Measurements from ENCODE around the gene EME2. TPM values are rescaled to one million over a fixed set of nuclear protein-coding genes. Genes with fewer than 3 reads are reported as not detected.

The EME2 gene
- total RNA-seq, 2 experiments from 2014 or later = 28.6 to 30.8 TPM

DNA sequence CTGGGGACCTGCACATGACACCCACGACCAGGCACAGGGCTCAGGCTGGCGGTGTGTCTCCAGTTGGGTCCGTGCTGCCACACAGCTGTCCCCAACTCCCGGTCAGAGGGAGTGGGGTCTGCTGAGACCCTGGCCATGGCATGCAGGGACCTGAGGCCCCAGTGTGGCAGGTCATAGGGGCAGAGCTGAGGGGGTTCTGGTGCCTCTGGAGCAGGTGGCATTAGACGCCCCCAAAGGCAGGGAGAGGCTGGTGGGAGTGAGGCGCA, 14.4 kb downstream of the EME2 start:
- ATAC-seq (ENCODE audit: poor library complexity) (no peak), DNase-seq (peak in 1 of 14 experiments; percentile 3)
- Mint-ChIP-seq H3K36me3 (ENCODE audit: low read depth) (peaks cover 20% of the 10 kb centered on the region), H3K9me3 (no peaks in the 10 kb centered on the region), H3K4me3 (no peak overlapping the region), H3K27me3 (no peaks in the 10 kb centered on the region), H3K27ac (no peak overlapping the region), H3K4me1 (ENCODE audit: low read depth) (peaks cover 17% of the 10 kb centered on the region)
- no peaks in the 10 kb centered on the region for H3K27me3 ChIP-seq (ENCODE audit: control insufficient read depth in 1 of 2, insufficient read depth in 2 of 2, low read length in 2 of 2)
- H3K27ac ChIP-seq (ENCODE audit: low read depth in 1 of 2, low read length in 2 of 2) = no peak overlapping the region
- H3K9me3 ChIP-seq (ENCODE audit: control insufficient read depth in 1 of 2, insufficient read depth in 1 of 2, low read length in 2 of 2) = peaks cover 0 to 6% of the 10 kb centered on the region in 2 experiments
- peaks cover 35% of the 10 kb centered on the region for H3K4me1 ChIP-seq (ENCODE audit: insufficient read depth, low read length)
- intact Hi-C loops (cut with DNase I, micrococcal nuclease) = loop anchor here in 1 of 2 experiments (10.0 kb wide), 2 partner anchors 482 to 1382 kb away; partner anchors contain the start of genes DECR2 and UBE2I
- no peak overlapping the region for H3K4me3 ChIP-seq (ENCODE audit: low read length)
- peaks cover 38% of the 10 kb centered on the region for H3K36me3 ChIP-seq (ENCODE audit: insufficient read depth, low read length)
- TF ChIP-seq CTCF (IDR thresholded peaks at IDR 0.05) = no peak
- POLR2A ChIA-PET = no interaction called here
- CTCF ChIA-PET = no interaction called here

GRCh38 chr16:1787322-1788094, 14.9 kb downstream of the EME2 start:
- Mint-ChIP-seq H3K27me3 (no peaks in the 10 kb centered on the region), H3K9me3 (no peaks in the 10 kb centered on the region), H3K4me1 (ENCODE audit: low read depth) (peaks cover 14% of the 10 kb centered on the region), H3K4me3 (no peak overlapping the region), H3K27ac (no peak overlapping the region), H3K36me3 (ENCODE audit: low read depth) (peaks cover 17% of the 10 kb centered on the region)
- no peak overlapping the region for H3K4me3 ChIP-seq (ENCODE audit: low read length)
- no peaks in the 10 kb centered on the region for H3K27me3 ChIP-seq (ENCODE audit: control insufficient read depth in 1 of 2, insufficient read depth in 2 of 2, low read length in 2 of 2)
- CTCF ChIA-PET = no interaction called here
- no peak overlapping the region for H3K27ac ChIP-seq (ENCODE audit: low read depth in 1 of 2, low read length in 2 of 2)
- H3K9me3 ChIP-seq (ENCODE audit: control insufficient read depth in 1 of 2, insufficient read depth in 1 of 2, low read length in 2 of 2) = peaks cover 0 to 6% of the 10 kb centered on the region in 2 experiments
- POLR2A ChIA-PET = no interaction called here
- peaks cover 35% of the 10 kb centered on the region for H3K4me1 ChIP-seq (ENCODE audit: insufficient read depth, low read length)
- peaks cover 38% of the 10 kb centered on the region for H3K36me3 ChIP-seq (ENCODE audit: insufficient read depth, low read length)
- DNase-seq = no peak
- TF ChIP-seq CTCF (IDR thresholded peaks at IDR 0.05) = no peak
- intact Hi-C loops (cut with DNase I, micrococcal nuclease) = loop anchor here in 1 of 2 experiments (10.0 kb wide), 2 partner anchors 483 to 1383 kb away; partner anchors contain the start of genes DECR2 and UBE2I
- no peak for ATAC-seq (ENCODE audit: poor library complexity)

GRCh38 chr16:1788095-1788707, 15.6 kb downstream of the EME2 start:
- CTCF ChIA-PET = no interaction called here

More at GRCh38 chr16:1788095-1788707, 15.6 kb downstream of the EME2 start:
- Mint-ChIP-seq H3K4me3 (no peak overlapping the region), H3K27me3 (no peaks in the 10 kb centered on the region), H3K4me1 (ENCODE audit: low read depth) (peaks cover 9% of the 10 kb centered on the region), H3K27ac (no peak overlapping the region), H3K9me3 (no peaks in the 10 kb centered on the region), H3K36me3 (ENCODE audit: low read depth) (peaks cover 11% of the 10 kb centered on the region)
- H3K27me3 ChIP-seq (ENCODE audit: control insufficient read depth in 1 of 2, insufficient read depth in 2 of 2, low read length in 2 of 2) = no peaks in the 10 kb centered on the region
- H3K9me3 ChIP-seq (ENCODE audit: control insufficient read depth in 1 of 2, insufficient read depth in 1 of 2, low read length in 2 of 2) = peaks cover 0 to 6% of the 10 kb centered on the region in 2 experiments
- POLR2A ChIA-PET = no interaction called here
- H3K36me3 ChIP-seq (ENCODE audit: insufficient read depth, low read length) = peaks cover 38% of the 10 kb centered on the region
- peaks cover 33% of the 10 kb centered on the region for H3K4me1 ChIP-seq (ENCODE audit: insufficient read depth, low read length)
- H3K27ac ChIP-seq (ENCODE audit: low read depth in 1 of 2, low read length in 2 of 2) = no peak overlapping the region
- ATAC-seq (ENCODE audit: poor library complexity) = no peak
- H3K4me3 ChIP-seq (ENCODE audit: low read length) = no peak overlapping the region
- peak in 1 of 14 experiments; percentile 35 for DNase-seq
- TF ChIP-seq CTCF (IDR thresholded peaks at IDR 0.05) = no peak
- intact Hi-C loops (cut with DNase I, micrococcal nuclease) = loop anchor here in 1 of 2 experiments (10.0 kb wide), 2 partner anchors 483 to 1383 kb away; partner anchors contain the start of genes DECR2 and UBE2I

Measured in CD4-positive, alpha-beta T cell (primary cell).